ENCODE data around the gene SLC30A3. TPM values are rescaled to one million over a fixed set of nuclear protein-coding genes. Genes with fewer than 3 reads are reported as not detected.

SLC30A3 gene
- total and polyA plus RNA-seq, 2 of the 4 experiments (the other 2 are of a cell fraction), result 0.15 TPM; not detected in 1

- TF ChIP-seq, protein P1, sequence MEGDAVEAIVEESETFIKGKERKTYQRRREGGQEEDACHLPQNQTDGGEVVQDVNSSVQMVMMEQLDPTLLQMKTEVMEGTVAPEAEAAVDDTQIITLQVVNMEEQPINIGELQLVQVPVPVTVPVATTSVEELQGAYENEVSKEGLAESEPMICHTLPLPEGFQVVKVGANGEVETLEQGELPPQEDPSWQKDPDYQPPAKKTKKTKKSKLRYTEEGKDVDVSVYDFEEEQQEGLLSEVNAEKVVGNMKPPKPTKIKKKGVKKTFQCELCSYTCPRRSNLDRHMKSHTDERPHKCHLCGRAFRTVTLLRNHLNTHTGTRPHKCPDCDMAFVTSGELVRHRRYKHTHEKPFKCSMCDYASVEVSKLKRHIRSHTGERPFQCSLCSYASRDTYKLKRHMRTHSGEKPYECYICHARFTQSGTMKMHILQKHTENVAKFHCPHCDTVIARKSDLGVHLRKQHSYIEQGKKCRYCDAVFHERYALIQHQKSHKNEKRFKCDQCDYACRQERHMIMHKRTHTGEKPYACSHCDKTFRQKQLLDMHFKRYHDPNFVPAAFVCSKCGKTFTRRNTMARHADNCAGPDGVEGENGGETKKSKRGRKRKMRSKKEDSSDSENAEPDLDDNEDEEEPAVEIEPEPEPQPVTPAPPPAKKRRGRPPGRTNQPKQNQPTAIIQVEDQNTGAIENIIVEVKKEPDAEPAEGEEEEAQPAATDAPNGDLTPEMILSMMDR (conservative IDR thresholded peaks at IDR 0.05; ENCODE audit: low read depth, low read length), result no peak
- no peak for TF ChIP-seq MAFK (IDR thresholded peaks at IDR 0.05; ENCODE audit: low read depth, low read length)
Measured at GRCh38 chr2:27306573-27307286, 43.9 kb upstream of the SLC30A3 start (continued).

- Histone ChIP-seq H3K27me3 (ENCODE audit: control insufficient read depth, insufficient read depth, low read length) (peaks cover 41% of the 10 kb centered on the region), H2AFZ (replicated peaks; ENCODE audit: low read length, poor library complexity) (no peak overlapping the region), H2BK5ac (ENCODE audit: low read depth, low read length, poor library complexity, severe bottlenecking) (no peak overlapping the region), H2AK9ac (replicated peaks; ENCODE audit: low read depth, low read length, poor library complexity) (no peak overlapping the region), H3K4me3 (ENCODE audit: insufficient read depth, low read depth, low read length) (no peak overlapping the region), H4K5ac (ENCODE audit: low read depth, low read length) (no peak overlapping the region), H3K9ac (ENCODE audit: low read depth, low read length) (no peak overlapping the region), H3K27ac (ENCODE audit: insufficient read depth, low read length) (no peak overlapping the region), H3K4ac (ENCODE audit: low read depth, low read length) (no peak overlapping the region), H2AK5ac (ENCODE audit: low read depth, low read length) (no peak overlapping the region), H4K20me1 (ENCODE audit: insufficient read depth, low read length) (peaks cover 10% of the 10 kb centered on the region), H3K4me1 (ENCODE audit: control insufficient read depth, insufficient read depth, low read length) (no peaks in the 10 kb centered on the region; the same call in 1 of the 2 replicates), H2BK120ac (ENCODE audit: low read depth, low read length) (no peak overlapping the region), H3K9me1 (ENCODE audit: insufficient read depth, low read length) (no peaks in the 10 kb centered on the region; the same call in 1 of the 2 replicates), H3K18ac (ENCODE audit: low read depth, low read length) (no peak overlapping the region), H2BK20ac (ENCODE audit: low read depth, low read length) (no peak overlapping the region), H3K9me3 (ENCODE audit: control insufficient read depth, insufficient read depth, low read length) (no peaks in the 10 kb centered on the region; the same call in 1 of the 2 replicates), H3K23ac (ENCODE audit: low read depth, low read length) (no peak overlapping the region), H2BK15ac (ENCODE audit: low read depth, low read length) (no peak overlapping the region), H3K56ac (ENCODE audit: extremely low read depth, insufficient read depth, low read length) (no peak overlapping the region), H3K14ac (replicated peaks; ENCODE audit: low read depth, low read length) (no peak overlapping the region), H3K79me1 (ENCODE audit: low read depth in 1 of 2, low read length in 2 of 2) (no peaks in the 10 kb centered on the region), H4K8ac (ENCODE audit: low read depth in 2 of 2, low read length in 2 of 2) (no peak overlapping the region), H3K4me2 (ENCODE audit: low read depth, low read length) (no peak overlapping the region), H4K91ac (ENCODE audit: insufficient read depth, low read depth, low read length) (no peak overlapping the region), H3K36me3 (ENCODE audit: control insufficient read depth, insufficient read depth, low read length) (peaks cover 8% of the 10 kb centered on the region)
- POLR2A ChIA-PET (ENCODE audit: unreplicated experiment), result no interaction called here
- DNase-seq (no peak), ATAC-seq (ENCODE audit: low read depth) (no peak)
- dilution Hi-C loops (cut with HindIII; ENCODE audit: low sequenced_read_pairs, unreplicated experiment) (no loop called here), in situ Hi-C loops (cut with MboI; ENCODE audit: low sequenced_read_pairs) (no loop called here), intact Hi-C loops (cut with micrococcal nuclease) (no loop called here)
- WGBS, 2 experiments (ENCODE audit: extremely low coverage in 2 of 2, insufficient read length in 1 of 2), result 32% methylated on average over 5 of the region's 26 CpGs; no CpG with 5 or more reads in 1 of the 2 experiments
- no TSS peak for BruUV-seq (replicated peaks)
- CTCF ChIA-PET, result no interaction called here
- TF ChIP-seq RFX5 (IDR thresholded peaks at IDR 0.05; ENCODE audit: low read depth, low read length) (no peak), ELK1 (IDR thresholded peaks at IDR 0.05; ENCODE audit: borderline replicate concordance, low read depth, low read length) (no peak), MAFK (IDR thresholded peaks at IDR 0.05; ENCODE audit: low read depth, low read length) (no peak), MAZ (IDR thresholded peaks at IDR 0.05; ENCODE audit: borderline replicate concordance, low read depth, low read length) (no peak), RAD21 (IDR thresholded peaks at IDR 0.05; ENCODE audit: low read length) (no peak), BHLHE40 (IDR thresholded peaks at IDR 0.05; ENCODE audit: low read depth, low read length) (no peak), FOS (IDR thresholded peaks at IDR 0.05; ENCODE audit: low read depth, low read length) (no peak), RCOR1 (IDR thresholded peaks at IDR 0.05; ENCODE audit: insufficient replicate concordance, low read length) (no peak), CEBPB (IDR thresholded peaks at IDR 0.05; ENCODE audit: low read depth, low read length) (no peak)
- TF ChIP-seq, protein P2, sequence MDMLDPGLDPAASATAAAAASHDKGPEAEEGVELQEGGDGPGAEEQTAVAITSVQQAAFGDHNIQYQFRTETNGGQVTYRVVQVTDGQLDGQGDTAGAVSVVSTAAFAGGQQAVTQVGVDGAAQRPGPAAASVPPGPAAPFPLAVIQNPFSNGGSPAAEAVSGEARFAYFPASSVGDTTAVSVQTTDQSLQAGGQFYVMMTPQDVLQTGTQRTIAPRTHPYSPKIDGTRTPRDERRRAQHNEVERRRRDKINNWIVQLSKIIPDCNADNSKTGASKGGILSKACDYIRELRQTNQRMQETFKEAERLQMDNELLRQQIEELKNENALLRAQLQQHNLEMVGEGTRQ (IDR thresholded peaks at IDR 0.05; ENCODE audit: low read depth, low read length), result no peak
Measured at GRCh38 chr2:27306136-27306535, 43.3 kb upstream of the SLC30A3 start.

Data from IMR-90 (cell line).